ENCODE measurements around the gene ANTXR2. TPM values are rescaled to one million over a fixed set of nuclear protein-coding genes. Genes with fewer than 3 reads are reported as not detected.

ANTXR2 gene
- total and polyA plus RNA-seq, 2 donors (not counting 3 experiments of a cell fraction or from before 2014, with no cell fraction given): 6.6 to 64.6 TPM

- no TSS peak for BruUV-seq (replicated peaks)
- TF ChIP-seq POLR2A (IDR thresholded peaks at IDR 0.05; ENCODE audit: low read depth, low read length) (no peak), MYC (IDR thresholded peaks at IDR 0.05; ENCODE audit: low read depth, low read length) (no peak), POLR2AphosphoS5 (IDR thresholded peaks at IDR 0.05; ENCODE audit: insufficient read depth, low read depth, low read length) (no peak), EZH2 (IDR thresholded peaks at IDR 0.05; ENCODE audit: borderline replicate concordance, low read depth, low read length, severe bottlenecking) (no peak), JUN (IDR thresholded peaks at IDR 0.05; ENCODE audit: borderline replicate concordance, insufficient read depth, insufficient read length, low read depth) (no peak), CTCF (IDR thresholded peaks at IDR 0.05; ENCODE audit: extremely low read depth in 1 of 2, insufficient read depth in 1 of 2, low read depth in 1 of 2, low read length in 2 of 2) (no peak), GATA2 (IDR thresholded peaks at IDR 0.05; ENCODE audit: insufficient read depth, insufficient read length, low read depth, low read length) (no peak), FOS (IDR thresholded peaks at IDR 0.05; ENCODE audit: borderline replicate concordance, insufficient read depth, low read length) (no peak)
- TF ChIP-seq, protein P1, sequence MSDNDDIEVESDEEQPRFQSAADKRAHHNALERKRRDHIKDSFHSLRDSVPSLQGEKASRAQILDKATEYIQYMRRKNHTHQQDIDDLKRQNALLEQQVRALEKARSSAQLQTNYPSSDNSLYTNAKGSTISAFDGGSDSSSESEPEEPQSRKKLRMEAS (IDR thresholded peaks at IDR 0.05; ENCODE audit: insufficient read depth, insufficient read length): no peak
- POLR2A ChIA-PET: no interaction called here
Observed at GRCh38 chr4:79923281-79923680, 149.7 kb downstream of the ANTXR2 start.

More at GRCh38 chr4:79923281-79923680, 149.7 kb downstream of the ANTXR2 start:
- CTCF ChIA-PET: interaction anchor here (0.7 to 1.5 kb wide), 2 partner anchors 11 to 56 kb away, joined by 3 to 5 read pairs; no protein-coding TSS in a partner anchor
- FAIRE-seq (no peak), DNase-seq (ENCODE audit: low read depth, low spot score) (peak; percentile 7)
- no peaks in the 10 kb centered on the region for H4K20me1 ChIP-seq (replicated peaks; ENCODE audit: control insufficient read depth, extremely low read depth, insufficient read depth, low read length)
- intact Hi-C loops (cut with micrococcal nuclease): no loop called here
- no peak overlapping the region for H3K4me2 ChIP-seq (ENCODE audit: insufficient read depth, low read length)
- H3K9ac ChIP-seq (replicated peaks; ENCODE audit: extremely low read depth, insufficient read depth, low read length): no peak overlapping the region
- H3K4me1 ChIP-seq (ENCODE audit: control insufficient read depth, extremely low read depth, insufficient read depth, low read length): no peaks in the 10 kb centered on the region
- no peak overlapping the region for H2AFZ ChIP-seq (ENCODE audit: low read depth, low read length)
- H3K27ac ChIP-seq (ENCODE audit: insufficient read depth, low read depth, low read length): no peak overlapping the region
- no peaks in the 10 kb centered on the region for H3K9me3 ChIP-seq (replicated peaks; ENCODE audit: control insufficient read depth, insufficient read depth, low read length)
- no peaks in the 10 kb centered on the region for H3K36me3 ChIP-seq (ENCODE audit: control insufficient read depth in 2 of 2, extremely low read depth in 1 of 2, insufficient read depth in 2 of 2, low read length in 2 of 2)
- H3K4me3 ChIP-seq (replicated peaks in 1 of 3; ENCODE audit: insufficient read depth in 1 of 3, low read depth in 1 of 3, low read length in 3 of 3): no peak overlapping the region
- no peaks in the 10 kb centered on the region for H3K27me3 ChIP-seq (ENCODE audit: control insufficient read depth in 2 of 2, insufficient read depth in 2 of 2, low read length in 2 of 2)
- H3K79me2 ChIP-seq (ENCODE audit: control insufficient read depth, insufficient read depth, low read length): no peaks in the 10 kb centered on the region
- no peaks in the 10 kb centered on the region for H3K9me1 ChIP-seq (replicated peaks; ENCODE audit: control insufficient read depth, extremely low read depth, insufficient read depth, low read length)
- dilution Hi-C loops (cut with MboI; ENCODE audit: extremely low pct_ligation_motif_present, low sequenced_read_pairs): no loop called here

All from endothelial cell of umbilical vein (primary cell).